Stimulated activated CD4-positive, alpha-beta T cell treated with anti-CD3 and anti-CD28 coated beads, Interleukin-1b, Interleukin-23, amount 100 ng/mL, for 4 hours (primary cell): ENCODE data around the gene LRRC4C.

Experiments
- DNase-seq, 2 donors: peaks; one replicate each; pipeline ENCODE4 v3.0.0-alpha.2; 2020; ENCODE audit warnings: low read depth in 2 of 2

The LRRC4C gene

GRCh38 chr11:41116970-41117369 lies 342.5 kb downstream of the LRRC4C start:
- DNase-seq, result no peak

- no peak for DNase-seq
These were observed 344.4 kb downstream of the LRRC4C start for GRCh38 chr11:41115066-41115465.

GRCh38 chr11:41113160-41113559 lies 346.3 kb downstream of the LRRC4C start:
- DNase-seq, result no peak

GRCh38 chr11:41110527-41110926 lies 348.9 kb downstream of the LRRC4C start:
- DNase-seq, result no peak

GRCh38 chr11:41102471-41102870 lies 357.0 kb downstream of the LRRC4C start:
- no peak for DNase-seq

GRCh38 chr11:41099654-41100053 lies 359.8 kb downstream of the LRRC4C start:
- no peak for DNase-seq

GRCh38 chr11:41085123-41085522 lies 374.3 kb downstream of the LRRC4C start:
- no peak for DNase-seq

- no peak for DNase-seq
These were observed 377.6 kb downstream of the LRRC4C start for GRCh38 chr11:41081756-41082285.

GRCh38 chr11:41074318-41074717 lies 385.1 kb downstream of the LRRC4C start:
- DNase-seq, result no peak

GRCh38 chr11:41065432-41065831 lies 394.0 kb downstream of the LRRC4C start:
- DNase-seq, result no peak

GRCh38 chr11:41058138-41058537 lies 401.3 kb downstream of the LRRC4C start:
- no peak for DNase-seq

GRCh38 chr11:41056892-41057569 lies 402.4 kb downstream of the LRRC4C start:
- DNase-seq, result no peak

- no peak for DNase-seq
These were observed 405.6 kb downstream of the LRRC4C start for GRCh38 chr11:41053894-41054293.

GRCh38 chr11:41051919-41052635 lies 407.4 kb downstream of the LRRC4C start:
- DNase-seq, result no peak

- no peak for DNase-seq
These were observed 408.7 kb downstream of the LRRC4C start for GRCh38 chr11:41050791-41051190.

GRCh38 chr11:41047229-41047628 lies 412.2 kb downstream of the LRRC4C start:
- DNase-seq, result no peak

GRCh38 chr11:41045266-41045665 lies 414.2 kb downstream of the LRRC4C start:
- no peak for DNase-seq

GRCh38 chr11:41044747-41045146 lies 414.7 kb downstream of the LRRC4C start:
- DNase-seq, result no peak

GRCh38 chr11:41042688-41043087 lies 416.8 kb downstream of the LRRC4C start:
- no peak for DNase-seq

GRCh38 chr11:41040474-41040873 lies 419.0 kb downstream of the LRRC4C start:
- no peak for DNase-seq

GRCh38 chr11:41039592-41039991 lies 419.9 kb downstream of the LRRC4C start:
- DNase-seq, result no peak

- DNase-seq, result no peak
These were observed 427.8 kb downstream of the LRRC4C start for GRCh38 chr11:41031551-41032060.

- no peak for DNase-seq
These were observed 439.2 kb downstream of the LRRC4C start for GRCh38 chr11:41020259-41020658.
